ENCODE results near the gene TNIP1. TPM values are rescaled to one million over a fixed set of nuclear protein-coding genes. Genes with fewer than 3 reads are reported as not detected.
A peak's percentile ranks its signal among the peaks of the same experiment; 100 is the strongest.

The TNIP1 gene
- polyA plus RNA-seq, 2 of the 4 experiments (the other 2 are of a cell fraction) = 48.4 to 53.4 TPM

GRCh38 chr5:151118913-151119575 is 38.2 kb upstream of the TNIP1 start:
- 96% methylated on average over 7 of the region's 7 CpGs for WGBS (ENCODE audit: missing lambda C conversion rate)
- CTCF ChIA-PET = interaction anchor here (1.1 to 25.1 kb wide), 5 partner anchors 7 to 66 kb away, joined by 3 to 704 read pairs (median 76); no protein-coding TSS in a partner anchor

GRCh38 chr5:151115272-151115905 is 34.6 kb upstream of the TNIP1 start:
- WGBS (ENCODE audit: missing lambda C conversion rate) = 2% methylated on average over 7 of the region's 7 CpGs
- Histone ChIP-seq H3K4me3 (no peak overlapping the region), H3K9me3 (no peaks in the 10 kb centered on the region), H3K27ac (no peak overlapping the region), H3K4me1 (no peaks in the 10 kb centered on the region), H3K4me2 (no peak overlapping the region)
- peak; percentile 82 to 91 for ATAC-seq
- POLR2A ChIA-PET = interaction anchor here (1.1 to 2.1 kb wide), 2 partner anchors 34 to 64 kb away, joined by 4 to 8 read pairs; partner anchors contain the start of gene TNIP1
- TF ChIP-seq RAD21 (conservative IDR thresholded peaks at IDR 0.05 in 1 of 2, IDR thresholded peaks at IDR 0.05 in 1 of 2) = peak; percentile 98 to 99
- TF ChIP-seq CTCF (IDR thresholded peaks at IDR 0.05) = peak; percentile 95
- no peak for TF ChIP-seq KDM1A (IDR thresholded peaks at IDR 0.05; ENCODE audit: low read depth)
- no peak for TF ChIP-seq MYC (IDR thresholded peaks at IDR 0.05; ENCODE audit: borderline replicate concordance, low read length)
- TF ChIP-seq SMC3 (IDR thresholded peaks at IDR 0.05) = peak; percentile 99
- no peak for TF ChIP-seq NFE2L2 (conservative IDR thresholded peaks at IDR 0.05; ENCODE audit: low read length)
- TF ChIP-seq CBX8 (IDR thresholded peaks at IDR 0.05) = no peak
- no peak for FAIRE-seq
- CTCF ChIA-PET = interaction anchor here (0.6 to 25.1 kb wide), 53 partner anchors 10 to 555 kb away, joined by 3 to 704 read pairs (median 7); partner anchors contain the start of genes ANXA6, GM2A, GPX3 and TNIP1
- DNase-seq (ENCODE audit: low read depth in 1 of 2, low spot score in 1 of 2) = peak; percentile 65 to 85

More at GRCh38 chr5:151118913-151119575, 38.2 kb upstream of the TNIP1 start:
- TF ChIP-seq HEYL (CRISPR knock-in tag; IDR thresholded peaks at IDR 0.05) (no peak), BHLHE40 (IDR thresholded peaks at IDR 0.05; ENCODE audit: low read depth, low read length) (no peak), RFX5 (IDR thresholded peaks at IDR 0.05) (no peak), JUNB (IDR thresholded peaks at IDR 0.05) (no peak), TFCP2L1 (CRISPR knock-in tag; IDR thresholded peaks at IDR 0.05) (no peak), EHF (CRISPR knock-in tag; IDR thresholded peaks at IDR 0.05) (no peak), PHF8 (IDR thresholded peaks at IDR 0.05; ENCODE audit: borderline replicate concordance, low read depth) (no peak), NFE2L2 (conservative IDR thresholded peaks at IDR 0.05; ENCODE audit: low read length) (no peak), ESRRA (IDR thresholded peaks at IDR 0.05; ENCODE audit: borderline replicate concordance, low read length) (no peak), RCOR1 (IDR thresholded peaks at IDR 0.05; ENCODE audit: low read depth, low read length) (no peak), NR3C1 (IDR thresholded peaks at IDR 0.05) (no peak), JUN (IDR thresholded peaks at IDR 0.05) (no peak), ZC3H11A (IDR thresholded peaks at IDR 0.05) (no peak)
- no peak overlapping the region for H3K27ac ChIP-seq
- no peak overlapping the region for H3K4me2 ChIP-seq
- no peak overlapping the region for H3K4me3 ChIP-seq
- ATAC-seq (no peak), DNase-seq (ENCODE audit: low read depth in 1 of 2, low spot score in 1 of 2) (no peak), FAIRE-seq (no peak)
- POLR2A ChIA-PET = no interaction called here
- H3K9me3 ChIP-seq = no peaks in the 10 kb centered on the region
- peaks cover 6% of the 10 kb centered on the region; the same call in 2 of the 3 replicates for H3K4me1 ChIP-seq

DNA sequence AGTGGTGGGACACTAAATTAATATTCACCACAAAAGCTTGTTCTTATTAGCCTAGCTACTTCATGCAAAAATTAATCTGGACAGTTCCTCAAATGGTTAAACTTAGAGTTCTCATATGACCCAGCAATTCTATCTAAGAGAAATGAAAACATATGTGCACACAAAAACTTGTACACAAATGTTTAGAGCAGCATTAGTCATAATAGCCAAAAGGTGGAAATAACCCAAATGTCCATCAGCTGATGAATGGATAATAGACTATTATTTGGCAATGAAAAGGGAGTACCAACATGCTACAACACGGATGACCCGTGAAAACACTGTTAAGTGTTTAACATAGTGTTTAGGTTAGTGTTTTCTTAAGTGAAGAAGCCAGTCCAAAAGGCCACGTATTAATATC is 32.8 kb upstream of the TNIP1 start:
- no peak overlapping the region for H3K27ac ChIP-seq
- ChIA-PET POLR2A (interaction anchor here (0.9 kb wide), 1 partner anchor 62 kb away, joined by 3 read pairs; no protein-coding TSS in a partner anchor), CTCF (interaction anchor here (2.3 to 25.1 kb wide), 13 partner anchors 8 to 125 kb away, joined by 10 to 704 read pairs (median 53); partner anchors contain the start of gene TNIP1)
- DNase-seq (ENCODE audit: low read depth in 1 of 2, low spot score in 1 of 2) = no peak
- H3K9me3 ChIP-seq = no peaks in the 10 kb centered on the region
- no peak for ATAC-seq
- no peaks in the 10 kb centered on the region; the same call in 2 of the 3 replicates for H3K4me1 ChIP-seq
- no peak overlapping the region for H3K4me2 ChIP-seq
- WGBS (ENCODE audit: missing lambda C conversion rate) = 60% methylated on average over 3 of the region's 3 CpGs
- H3K4me3 ChIP-seq = no peak overlapping the region
- FAIRE-seq = peak; percentile 18
- TF ChIP-seq RAD21 (conservative IDR thresholded peaks at IDR 0.05 in 1 of 2, IDR thresholded peaks at IDR 0.05 in 1 of 2) (no peak), MYC (IDR thresholded peaks at IDR 0.05; ENCODE audit: borderline replicate concordance, low read length) (no peak), HDAC2 (IDR thresholded peaks at IDR 0.05) (no peak), CTCF (IDR thresholded peaks at IDR 0.05) (no peak), MAFK (IDR thresholded peaks at IDR 0.05; ENCODE audit: partially characterized antibody) (no peak), PHF8 (IDR thresholded peaks at IDR 0.05; ENCODE audit: borderline replicate concordance, low read depth) (no peak), CBX8 (IDR thresholded peaks at IDR 0.05) (no peak), CHD2 (IDR thresholded peaks at IDR 0.05; ENCODE audit: low read length, partially characterized antibody) (no peak), ZSCAN20 (CRISPR knock-in tag; IDR thresholded peaks at IDR 0.05) (no peak), JUN (IDR thresholded peaks at IDR 0.05) (no peak), KDM5A (IDR thresholded peaks at IDR 0.05) (no peak), ZC3H11A (IDR thresholded peaks at IDR 0.05) (no peak), RFX5 (IDR thresholded peaks at IDR 0.05) (no peak)
- TF ChIP-seq, protein P1, sequence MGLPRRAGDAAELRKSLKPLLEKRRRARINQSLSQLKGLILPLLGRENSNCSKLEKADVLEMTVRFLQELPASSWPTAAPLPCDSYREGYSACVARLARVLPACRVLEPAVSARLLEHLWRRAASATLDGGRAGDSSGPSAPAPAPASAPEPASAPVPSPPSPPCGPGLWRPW (IDR thresholded peaks at IDR 0.05) = no peak
- TF ChIP-seq, protein P2, sequence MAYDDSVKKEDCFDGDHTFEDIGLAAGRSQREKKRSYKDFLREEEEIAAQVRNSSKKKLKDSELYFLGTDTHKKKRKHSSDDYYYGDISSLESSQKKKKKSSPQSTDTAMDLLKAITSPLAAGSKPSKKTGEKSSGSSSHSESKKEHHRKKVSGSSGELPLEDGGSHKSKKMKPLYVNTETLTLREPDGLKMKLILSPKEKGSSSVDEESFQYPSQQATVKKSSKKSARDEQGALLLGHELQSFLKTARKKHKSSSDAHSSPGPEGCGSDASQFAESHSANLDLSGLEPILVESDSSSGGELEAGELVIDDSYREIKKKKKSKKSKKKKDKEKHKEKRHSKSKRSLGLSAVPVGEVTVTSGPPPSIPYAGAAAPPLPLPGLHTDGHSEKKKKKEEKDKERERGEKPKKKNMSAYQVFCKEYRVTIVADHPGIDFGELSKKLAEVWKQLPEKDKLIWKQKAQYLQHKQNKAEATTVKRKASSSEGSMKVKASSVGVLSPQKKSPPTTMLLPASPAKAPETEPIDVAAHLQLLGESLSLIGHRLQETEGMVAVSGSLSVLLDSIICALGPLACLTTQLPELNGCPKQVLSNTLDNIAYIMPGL (CRISPR knock-in tag; IDR thresholded peaks at IDR 0.05; ENCODE audit: borderline replicate concordance) = no peak

All from A549 (cell line).